ENCODE data around the gene ACACA.

ACACA gene

GRCh38 chr17:37107406-37108083, 299.1 kb downstream of the ACACA start:
- H3K4me3 ChIP-seq (ENCODE audit: low read length), result no peak overlapping the region
- TF ChIP-seq, protein P1, sequence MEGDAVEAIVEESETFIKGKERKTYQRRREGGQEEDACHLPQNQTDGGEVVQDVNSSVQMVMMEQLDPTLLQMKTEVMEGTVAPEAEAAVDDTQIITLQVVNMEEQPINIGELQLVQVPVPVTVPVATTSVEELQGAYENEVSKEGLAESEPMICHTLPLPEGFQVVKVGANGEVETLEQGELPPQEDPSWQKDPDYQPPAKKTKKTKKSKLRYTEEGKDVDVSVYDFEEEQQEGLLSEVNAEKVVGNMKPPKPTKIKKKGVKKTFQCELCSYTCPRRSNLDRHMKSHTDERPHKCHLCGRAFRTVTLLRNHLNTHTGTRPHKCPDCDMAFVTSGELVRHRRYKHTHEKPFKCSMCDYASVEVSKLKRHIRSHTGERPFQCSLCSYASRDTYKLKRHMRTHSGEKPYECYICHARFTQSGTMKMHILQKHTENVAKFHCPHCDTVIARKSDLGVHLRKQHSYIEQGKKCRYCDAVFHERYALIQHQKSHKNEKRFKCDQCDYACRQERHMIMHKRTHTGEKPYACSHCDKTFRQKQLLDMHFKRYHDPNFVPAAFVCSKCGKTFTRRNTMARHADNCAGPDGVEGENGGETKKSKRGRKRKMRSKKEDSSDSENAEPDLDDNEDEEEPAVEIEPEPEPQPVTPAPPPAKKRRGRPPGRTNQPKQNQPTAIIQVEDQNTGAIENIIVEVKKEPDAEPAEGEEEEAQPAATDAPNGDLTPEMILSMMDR (IDR thresholded peaks at IDR 0.05; ENCODE audit: insufficient read depth, low read depth, low read length, missing control alignments), result no peak
- DNase-seq (ENCODE audit: low read depth), result peak; percentile 66

DNA sequence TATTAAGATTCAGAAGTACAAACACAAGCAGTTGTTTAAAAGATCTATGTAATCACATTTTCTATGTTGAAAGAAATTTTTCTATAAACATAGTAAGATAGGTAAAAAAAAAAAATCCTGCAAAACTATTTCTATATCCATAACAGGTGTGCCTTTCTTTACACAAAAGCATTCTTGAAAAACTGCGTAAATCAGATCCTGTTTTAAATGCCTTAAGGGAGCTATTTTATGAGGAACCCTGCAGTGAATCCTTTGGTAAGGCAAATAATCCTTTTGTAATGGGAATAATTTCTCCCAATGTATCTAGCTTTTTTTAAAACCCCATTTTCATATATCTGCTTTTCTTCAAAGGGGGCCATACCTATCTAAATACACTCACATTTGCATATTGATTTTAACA, 300.6 kb downstream of the ACACA start:
- no peak for DNase-seq (ENCODE audit: low read depth)
- TF ChIP-seq, protein P1 (IDR thresholded peaks at IDR 0.05; ENCODE audit: insufficient read depth, low read depth, low read length, missing control alignments), result no peak
- H3K4me3 ChIP-seq (ENCODE audit: low read length), result no peak overlapping the region

DNA sequence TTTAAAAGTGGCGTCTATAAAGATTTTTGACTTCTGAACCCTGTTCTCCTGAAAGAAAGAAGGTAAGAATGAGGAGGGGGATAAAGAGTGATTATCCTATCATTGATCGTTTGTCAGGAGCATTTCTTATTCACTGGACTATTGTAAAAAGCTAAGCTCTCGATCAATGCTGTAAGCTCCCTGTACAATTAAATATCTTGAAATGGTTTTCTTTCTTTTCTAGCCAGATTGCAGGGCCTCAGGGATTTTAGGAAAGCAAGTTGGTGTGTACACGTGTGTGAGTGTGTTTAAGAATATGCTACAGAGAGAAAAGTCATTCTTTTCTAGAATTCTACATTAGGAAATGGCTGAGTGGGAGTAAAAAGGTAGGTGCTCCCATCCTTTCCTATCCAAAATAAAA, 303.4 kb downstream of the ACACA start:
- no peak for DNase-seq (ENCODE audit: low read depth)
- TF ChIP-seq, protein P1 (IDR thresholded peaks at IDR 0.05; ENCODE audit: insufficient read depth, low read depth, low read length, missing control alignments), result no peak
- no peak overlapping the region for H3K4me3 ChIP-seq (ENCODE audit: low read length)

DNA sequence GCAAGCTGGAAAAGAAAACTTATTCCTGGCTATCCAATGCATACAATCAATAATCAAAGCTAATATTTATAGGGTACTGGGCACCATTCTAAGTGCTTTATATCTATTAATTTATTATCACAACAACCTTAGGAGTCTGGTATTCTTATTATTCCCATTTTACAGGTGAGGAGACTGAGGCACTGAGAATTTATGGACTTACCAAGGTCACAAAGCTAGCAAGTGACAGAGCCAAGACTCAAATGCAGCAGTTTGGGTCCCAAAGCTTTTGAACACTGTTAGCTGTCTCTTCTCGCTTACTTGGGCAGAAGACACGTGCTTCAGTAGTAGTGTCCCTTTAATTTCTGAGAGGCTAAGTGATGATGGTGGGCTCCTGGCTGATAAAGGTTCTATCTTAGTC, 305.3 kb downstream of the ACACA start:
- TF ChIP-seq, protein P1 (IDR thresholded peaks at IDR 0.05; ENCODE audit: insufficient read depth, low read depth, low read length, missing control alignments), result no peak
- no peak for DNase-seq (ENCODE audit: low read depth)

GRCh38 chr17:37100231-37100630, 306.4 kb downstream of the ACACA start:
- no peak for DNase-seq (ENCODE audit: low read depth)
- TF ChIP-seq, protein P1 (IDR thresholded peaks at IDR 0.05; ENCODE audit: insufficient read depth, low read depth, low read length, missing control alignments), result no peak
- H3K4me3 ChIP-seq (ENCODE audit: low read length), result no peak overlapping the region

More for the DNA sequence above, 305.3 kb downstream of the ACACA start:
- no peak overlapping the region for H3K4me3 ChIP-seq (ENCODE audit: low read length)

DNA sequence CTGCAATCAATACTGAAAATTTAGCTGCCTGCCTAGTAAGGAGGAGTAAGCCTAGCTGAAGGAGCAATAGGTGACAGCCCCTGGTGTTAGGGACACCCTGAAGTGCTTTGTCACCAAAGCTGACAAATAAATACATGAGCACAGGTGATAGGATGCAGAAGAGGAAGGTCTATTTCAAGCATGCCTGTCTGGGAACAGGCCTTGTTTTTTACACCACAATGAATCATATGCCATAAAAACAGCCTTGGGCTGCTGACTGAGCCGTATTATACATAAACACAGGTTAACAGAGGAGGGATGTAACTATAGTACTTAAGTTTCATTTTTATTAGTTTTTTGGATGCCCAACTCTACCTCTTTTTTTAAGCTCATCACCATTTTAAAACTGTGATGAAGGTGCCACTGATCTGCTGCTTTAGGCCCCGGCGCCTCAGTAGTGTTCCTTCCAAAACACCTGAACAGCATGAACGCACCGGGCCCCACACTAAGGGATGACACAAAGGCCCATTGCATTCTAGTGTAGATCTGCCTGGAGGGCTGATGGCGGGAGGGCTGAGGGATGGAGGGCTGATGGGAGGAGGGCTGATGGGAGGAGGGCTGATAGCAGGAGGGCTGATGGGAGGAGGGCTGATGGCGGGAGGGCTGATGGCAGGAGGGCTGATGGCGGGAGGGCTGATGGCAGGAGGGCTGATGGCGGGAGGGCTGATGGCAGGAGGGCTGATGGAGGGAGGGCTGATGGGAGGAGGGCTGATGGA, 307.5 kb downstream of the ACACA start:
- TF ChIP-seq, protein P1 (IDR thresholded peaks at IDR 0.05; ENCODE audit: insufficient read depth, low read depth, low read length, missing control alignments), result no peak

More for the DNA sequence above, 307.5 kb downstream of the ACACA start:
- peak; percentile 70 for DNase-seq (ENCODE audit: low read depth)
- H3K4me3 ChIP-seq (ENCODE audit: low read length), result no peak overlapping the region

All from epithelial cell of esophagus (primary cell).